Activated T-cell treated with anti-CD3 and anti-CD28 coated beads, Interleukin-2, amount 50 U/mL, for 4 hours (primary cell): ENCODE data around the gene ZBED3. TPM values are rescaled to one million over a fixed set of nuclear protein-coding genes. Genes with fewer than 3 reads are reported as not detected.

Source experiments
- ATAC-seq, 2 donors: fragments of 200-7000 bp; cut with Tn5 transposase; one replicate each; pipeline ENCODE4 v1.10.0; 2021
- DNase-seq: peaks from one replicate; pipeline ENCODE4 v3.0.0-alpha.2; 2020
- H3K27me3 Mint-ChIP-seq: one replicate; pipeline ENCODE4 v1.8.0; 2021; ENCODE audit warnings: low read depth, mixed read lengths
- H3K36me3 Mint-ChIP-seq: one replicate; pipeline ENCODE4 v1.8.0; 2022; ENCODE audit warnings: mixed read lengths; ENCODE audit not compliant: insufficient read depth
- H3K4me1 Mint-ChIP-seq: one replicate; pipeline ENCODE4 v1.8.0; 2021; ENCODE audit warnings: low read depth, mixed read lengths
- H3K4me3 Mint-ChIP-seq: one replicate; pipeline ENCODE4 v1.8.0; 2021; ENCODE audit warnings: mild to moderate bottlenecking, moderate library complexity, mixed read lengths
- H3K9me3 Mint-ChIP-seq: one replicate; pipeline ENCODE4 v1.8.0; 2021; ENCODE audit warnings: mixed read lengths
- total RNA-seq, 3 donors: library from RNA; stranded (reverse); gene quantifications; one replicate each; pipeline ENCODE4 v1.2.1, GENCODE V29; 2021

ZBED3 gene
- total RNA-seq, 3 donors from 2014 or later = 1.7 to 3.3 (median 1.9) TPM

DNA sequence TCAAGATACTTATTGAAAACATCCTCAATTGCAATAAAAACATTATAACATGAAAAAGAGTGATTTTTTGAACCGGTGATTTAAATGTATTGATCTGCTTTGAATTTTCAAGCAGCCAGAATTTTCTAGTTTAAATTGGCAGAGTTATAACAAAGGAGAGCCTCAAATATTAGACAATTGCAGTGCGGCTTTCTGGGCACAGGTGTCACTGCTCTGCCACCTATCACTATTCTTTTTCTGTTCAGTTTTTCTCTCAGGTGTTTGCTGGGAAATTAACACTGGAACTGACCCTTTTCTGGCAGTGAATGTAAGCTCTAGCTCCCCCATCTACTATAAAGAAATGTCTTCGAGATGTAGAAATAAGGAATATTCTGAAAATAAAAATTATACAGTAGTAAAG lies 23.0 kb downstream of the ZBED3 start:
- Mint-ChIP-seq H3K4me1 (peaks cover 8% of the 10 kb centered on the region), H3K36me3 (peaks cover 42% of the 10 kb centered on the region), H3K9me3 (no peaks in the 10 kb centered on the region), H3K4me3 (no peak overlapping the region), H3K27me3 (no peaks in the 10 kb centered on the region)
- ATAC-seq (no peak), DNase-seq (no peak)

DNA sequence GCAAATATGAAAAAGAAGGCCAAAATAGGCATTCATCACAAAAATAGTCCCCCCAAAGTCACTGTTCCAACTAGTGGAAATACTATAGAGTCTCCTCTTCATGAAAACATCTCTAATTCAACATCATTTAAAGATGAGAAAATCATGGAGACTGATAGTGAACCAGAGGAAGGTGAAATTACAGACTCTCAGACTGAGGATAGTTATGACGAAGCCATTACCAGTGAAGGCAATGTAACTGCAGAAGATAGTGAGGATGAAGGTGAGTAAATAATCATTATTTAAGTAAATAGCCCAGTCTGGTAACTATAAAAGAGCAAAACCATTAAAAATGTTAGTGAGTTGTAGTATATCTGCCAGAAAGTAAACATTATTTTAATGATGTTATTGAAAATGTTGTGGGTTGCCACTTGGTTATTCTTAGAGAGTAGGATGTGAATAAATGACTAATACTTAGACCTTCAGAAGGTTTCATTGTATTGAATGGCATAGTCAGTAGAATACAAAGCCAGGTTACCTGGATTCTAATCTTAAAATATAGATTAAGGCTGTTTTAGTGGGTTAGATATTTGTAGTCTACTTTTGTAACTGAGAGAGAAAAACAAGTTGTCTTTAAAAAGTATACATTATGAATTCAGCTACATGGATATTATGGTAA lies 40.5 kb downstream of the ZBED3 start:
- DNase-seq = no peak
- peak in 1 of 2 donors; percentile 48 for ATAC-seq
- H3K27me3 Mint-ChIP-seq = no peaks in the 10 kb centered on the region
- peaks cover 19% of the 10 kb centered on the region for H3K36me3 Mint-ChIP-seq
- peaks cover 6% of the 10 kb centered on the region for H3K4me1 Mint-ChIP-seq
- no peak overlapping the region for H3K4me3 Mint-ChIP-seq
- H3K9me3 Mint-ChIP-seq = no peaks in the 10 kb centered on the region

DNA sequence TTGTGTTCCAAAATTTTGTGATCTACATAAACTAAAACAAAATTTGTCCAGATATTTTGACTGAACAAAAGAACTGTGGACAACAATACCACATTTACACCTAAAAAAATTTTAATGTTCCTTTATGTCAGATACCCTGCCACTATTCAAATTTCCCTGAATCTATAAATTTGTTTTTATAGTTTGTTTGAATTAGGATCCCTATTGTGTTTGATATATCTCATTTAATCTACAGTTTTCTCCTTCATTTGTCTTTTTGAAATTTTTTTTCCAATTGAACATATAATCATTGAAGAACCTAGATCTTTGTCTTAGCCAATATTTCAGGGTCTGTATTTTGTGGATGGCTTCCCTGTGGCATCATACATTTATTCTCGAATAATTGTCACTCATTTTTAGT lies 51.1 kb downstream of the ZBED3 start:
- H3K4me1 Mint-ChIP-seq = peaks cover 31% of the 10 kb centered on the region
- H3K27me3 Mint-ChIP-seq = no peaks in the 10 kb centered on the region
- DNase-seq = no peak
- ATAC-seq = no peak
- peaks cover 27% of the 10 kb centered on the region for H3K36me3 Mint-ChIP-seq
- H3K4me3 Mint-ChIP-seq = no peak overlapping the region
- no peaks in the 10 kb centered on the region for H3K9me3 Mint-ChIP-seq

DNA sequence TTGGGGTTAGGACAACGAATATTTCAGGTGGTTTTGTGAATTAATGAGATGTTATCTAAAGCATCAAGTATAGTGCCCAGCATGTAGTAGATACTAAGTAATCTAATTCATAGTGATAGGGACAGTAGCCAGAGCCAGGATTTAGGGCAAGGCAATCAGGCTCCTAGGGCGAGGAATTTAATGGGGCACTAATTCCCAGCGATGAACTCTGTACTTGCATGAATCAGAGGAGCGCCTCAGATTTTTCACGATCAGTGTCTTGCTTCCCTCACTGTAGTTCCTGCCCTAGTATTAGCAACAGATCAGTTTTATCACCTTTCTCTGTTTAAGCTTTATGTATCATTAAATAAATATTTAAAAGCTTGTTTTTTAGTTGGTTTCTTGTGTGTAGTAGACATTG lies 53.7 kb downstream of the ZBED3 start:
- ATAC-seq = no peak
- Mint-ChIP-seq H3K4me3 (peak overlapping the region; percentile 1), H3K9me3 (peaks cover 8% of the 10 kb centered on the region), H3K36me3 (peaks cover 19% of the 10 kb centered on the region), H3K4me1 (peaks cover 40% of the 10 kb centered on the region), H3K27me3 (no peaks in the 10 kb centered on the region)
- DNase-seq = no peak

DNA sequence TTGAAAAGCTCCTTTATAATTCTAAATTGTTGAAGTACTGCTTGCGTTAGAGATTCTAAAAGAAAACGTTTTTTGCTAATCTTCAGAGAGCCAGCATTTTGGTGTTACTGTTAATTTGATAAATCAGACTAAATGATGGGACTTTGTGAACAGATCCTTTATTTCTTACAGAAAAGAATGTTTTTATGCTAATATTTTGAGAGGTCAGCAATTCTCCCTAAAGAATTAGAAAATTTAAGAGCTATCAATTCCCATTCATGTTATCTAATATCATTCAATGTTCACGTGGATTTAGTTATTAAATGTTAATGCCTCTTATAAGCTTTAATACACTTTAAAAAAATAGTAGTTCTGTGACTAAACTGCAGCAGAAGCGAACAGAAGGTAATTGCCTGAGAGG lies 54.5 kb downstream of the ZBED3 start:
- Mint-ChIP-seq H3K36me3 (peaks cover 18% of the 10 kb centered on the region), H3K27me3 (no peaks in the 10 kb centered on the region), H3K4me1 (peaks cover 40% of the 10 kb centered on the region), H3K4me3 (no peak overlapping the region), H3K9me3 (peaks cover 8% of the 10 kb centered on the region)
- ATAC-seq (no peak), DNase-seq (no peak)

DNA sequence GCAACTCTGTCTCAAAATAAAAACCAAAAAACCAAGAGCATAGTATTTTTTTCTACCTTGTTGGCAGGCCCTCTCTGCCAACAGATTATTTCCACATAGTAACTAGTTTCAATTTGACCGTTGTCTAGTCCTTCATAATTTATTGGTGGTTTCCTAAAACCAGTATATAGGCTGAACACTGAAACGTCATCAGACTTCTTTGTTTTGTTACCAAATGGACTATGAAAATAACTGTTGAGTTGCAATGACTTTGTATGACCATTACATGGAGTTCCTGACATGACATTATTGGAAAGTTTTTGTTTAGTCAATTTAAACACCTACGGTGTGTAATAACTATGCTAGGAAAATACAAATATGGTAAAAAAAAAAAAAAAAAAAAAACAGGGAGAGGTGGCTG lies 55.2 kb downstream of the ZBED3 start:
- H3K9me3 Mint-ChIP-seq = peaks cover 8% of the 10 kb centered on the region
- peaks cover 15% of the 10 kb centered on the region for H3K36me3 Mint-ChIP-seq
- peak overlapping the region; percentile 94 for H3K4me3 Mint-ChIP-seq
- DNase-seq (no peak), ATAC-seq (no peak)
- peaks cover 40% of the 10 kb centered on the region for H3K4me1 Mint-ChIP-seq
- no peaks in the 10 kb centered on the region for H3K27me3 Mint-ChIP-seq

DNA sequence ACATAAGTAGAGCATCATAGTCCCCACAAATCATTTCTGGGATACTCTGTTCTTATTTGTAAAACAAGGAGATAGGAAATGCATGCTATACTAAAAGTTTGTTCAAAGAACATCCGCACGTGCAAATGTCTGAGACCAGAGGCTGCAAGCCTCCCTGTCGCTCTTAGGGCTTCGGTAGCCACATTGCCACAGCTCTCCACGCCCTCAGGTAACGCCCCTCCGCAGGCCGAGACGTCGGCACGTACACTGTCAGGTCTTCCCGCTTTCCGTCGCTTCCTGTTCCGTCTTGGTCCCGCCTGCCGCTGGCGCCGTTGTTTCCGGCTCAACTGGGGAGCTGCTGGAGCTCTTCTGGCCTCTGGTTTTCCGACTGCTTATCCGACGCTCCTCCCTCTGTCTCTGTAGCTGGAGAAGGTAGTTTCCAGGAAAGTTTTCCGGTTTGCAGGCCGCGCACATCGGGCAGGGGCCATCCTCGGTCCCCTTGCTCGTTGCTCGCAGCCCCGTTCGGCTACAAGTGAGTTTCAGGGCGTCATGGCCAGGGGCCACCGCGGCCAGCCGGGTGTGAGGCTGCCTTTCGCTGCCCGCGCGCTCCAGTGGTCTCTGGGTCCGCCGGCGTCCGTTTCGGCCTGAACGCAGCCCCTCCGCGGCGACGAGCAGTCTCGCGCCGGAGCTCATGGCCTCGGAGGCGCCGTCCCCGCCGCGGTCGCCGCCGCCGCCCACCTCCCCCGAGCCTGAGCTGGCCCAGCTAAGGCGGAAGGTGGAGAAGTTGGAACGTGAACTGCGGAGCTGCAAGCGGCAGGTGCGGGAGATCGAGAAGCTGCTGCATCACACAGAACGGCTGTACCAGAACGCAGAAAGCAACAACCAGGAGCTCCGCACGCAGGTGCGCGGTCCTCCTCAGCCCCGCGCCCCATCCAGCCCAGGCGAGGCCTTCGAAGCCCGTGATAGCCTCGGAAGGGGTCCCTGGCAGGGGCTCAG lies 56.7 kb downstream of the ZBED3 start, which contains the start of gene AGGF1:
Gene AGGF1 (plus strand): TSS at position 308 of the 975 bp plus-strand sequence. CDS start 363 bp downstream, at position 671.
- H3K27me3 Mint-ChIP-seq = no peaks in the 10 kb centered on the region
- H3K9me3 Mint-ChIP-seq = peaks cover 8% of the 10 kb centered on the region
- H3K4me3 Mint-ChIP-seq = peak within 1 kb of the TSS; percentile 94
- peak; percentile 82 for DNase-seq
- peak; percentile 99 for ATAC-seq
- H3K36me3 Mint-ChIP-seq = peaks cover 5% of the 10 kb centered on the region
- H3K4me1 Mint-ChIP-seq = peaks cover 40% of the 10 kb centered on the region

DNA sequence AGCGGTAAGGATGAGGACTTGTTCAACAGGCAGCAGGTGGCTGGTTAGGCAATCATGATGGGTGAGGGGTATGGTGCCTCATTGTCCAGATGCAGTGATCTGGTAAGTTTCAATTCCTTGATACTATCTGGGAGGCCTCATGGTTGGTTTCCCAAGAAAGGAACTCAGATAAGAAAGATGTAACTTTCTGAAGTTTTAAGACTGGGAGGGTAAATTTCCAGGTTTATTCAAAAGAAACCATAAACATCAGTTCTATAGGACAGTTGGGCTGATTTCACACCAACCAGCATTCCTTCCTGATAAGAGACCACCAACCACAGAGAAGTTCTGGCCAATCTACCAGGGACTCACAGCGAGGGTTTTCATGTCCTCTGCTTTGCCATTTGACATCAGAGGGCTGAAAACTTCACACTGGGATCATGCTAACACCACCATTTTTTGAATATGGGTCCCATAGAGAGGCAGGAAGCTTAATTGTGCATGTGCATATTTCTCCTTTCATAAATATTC lies 57.7 kb downstream of the ZBED3 start:
- Mint-ChIP-seq H3K9me3 (peaks cover 8% of the 10 kb centered on the region), H3K27me3 (peaks cover 2% of the 10 kb centered on the region), H3K4me3 (peak overlapping the region; percentile 94), H3K4me1 (peaks cover 36% of the 10 kb centered on the region), H3K36me3 (no peaks in the 10 kb centered on the region)
- ATAC-seq = no peak
- no peak for DNase-seq

DNA sequence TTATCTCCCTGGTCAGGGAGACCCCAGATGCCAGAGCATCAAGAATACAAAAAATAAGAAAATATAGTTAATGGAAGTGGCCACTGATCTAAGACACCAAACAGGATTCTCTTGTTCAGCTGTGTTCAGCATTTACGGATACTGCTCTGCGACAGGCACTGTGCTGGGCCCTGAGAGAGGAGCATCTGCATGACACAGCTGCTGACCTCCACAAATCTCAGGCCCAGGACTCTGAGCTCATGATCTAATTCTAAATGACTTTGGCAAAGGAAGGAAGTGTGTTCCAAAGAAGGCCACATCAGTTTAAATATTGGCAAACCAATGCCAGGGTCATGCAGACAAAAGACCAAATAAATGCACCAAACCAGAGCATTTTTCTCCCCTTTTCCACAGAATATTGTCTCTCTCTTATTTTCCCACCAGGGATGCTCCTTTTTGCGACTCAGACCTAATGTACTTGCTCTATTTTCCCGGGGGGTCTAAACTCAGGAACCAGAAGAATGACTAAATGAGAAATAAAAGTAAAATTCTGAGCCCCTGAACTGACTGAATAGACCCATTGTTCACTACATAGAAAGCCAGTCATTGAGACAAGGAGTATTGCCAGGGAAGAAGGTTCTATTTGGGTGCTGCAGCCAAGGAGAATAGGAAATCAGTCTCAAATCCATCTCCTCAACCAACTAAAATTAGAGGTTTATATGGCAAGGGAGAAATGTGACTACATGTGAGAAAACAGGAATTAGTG lies 58.3 kb downstream of the ZBED3 start:
- Mint-ChIP-seq H3K9me3 (peaks cover 8% of the 10 kb centered on the region), H3K27me3 (peaks cover 2% of the 10 kb centered on the region), H3K4me3 (peak overlapping the region; percentile 45), H3K4me1 (peaks cover 33% of the 10 kb centered on the region), H3K36me3 (no peaks in the 10 kb centered on the region)
- ATAC-seq (no peak), DNase-seq (no peak)

DNA sequence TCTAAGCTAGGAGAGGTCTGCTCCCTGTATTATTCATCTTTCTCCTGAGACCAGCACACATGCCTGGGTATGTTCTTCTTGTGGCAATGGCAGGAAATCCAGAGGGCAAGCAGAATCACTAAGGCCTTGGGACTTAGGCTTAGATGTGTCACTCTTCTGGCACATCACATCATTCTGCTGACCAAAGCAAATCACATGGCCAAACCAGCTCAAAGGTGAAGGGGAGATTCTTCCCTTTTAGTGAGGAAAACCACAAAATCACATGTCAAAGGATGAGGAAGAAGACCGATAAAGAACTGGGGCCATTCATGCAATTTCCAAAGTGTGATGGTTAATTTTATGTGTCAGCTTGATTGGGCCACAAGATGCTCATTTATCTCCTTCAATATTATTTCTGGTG lies 62.6 kb downstream of the ZBED3 start:
- peaks cover 8% of the 10 kb centered on the region for H3K9me3 Mint-ChIP-seq
- H3K36me3 Mint-ChIP-seq = no peaks in the 10 kb centered on the region
- H3K4me3 Mint-ChIP-seq = no peak overlapping the region

DNA sequence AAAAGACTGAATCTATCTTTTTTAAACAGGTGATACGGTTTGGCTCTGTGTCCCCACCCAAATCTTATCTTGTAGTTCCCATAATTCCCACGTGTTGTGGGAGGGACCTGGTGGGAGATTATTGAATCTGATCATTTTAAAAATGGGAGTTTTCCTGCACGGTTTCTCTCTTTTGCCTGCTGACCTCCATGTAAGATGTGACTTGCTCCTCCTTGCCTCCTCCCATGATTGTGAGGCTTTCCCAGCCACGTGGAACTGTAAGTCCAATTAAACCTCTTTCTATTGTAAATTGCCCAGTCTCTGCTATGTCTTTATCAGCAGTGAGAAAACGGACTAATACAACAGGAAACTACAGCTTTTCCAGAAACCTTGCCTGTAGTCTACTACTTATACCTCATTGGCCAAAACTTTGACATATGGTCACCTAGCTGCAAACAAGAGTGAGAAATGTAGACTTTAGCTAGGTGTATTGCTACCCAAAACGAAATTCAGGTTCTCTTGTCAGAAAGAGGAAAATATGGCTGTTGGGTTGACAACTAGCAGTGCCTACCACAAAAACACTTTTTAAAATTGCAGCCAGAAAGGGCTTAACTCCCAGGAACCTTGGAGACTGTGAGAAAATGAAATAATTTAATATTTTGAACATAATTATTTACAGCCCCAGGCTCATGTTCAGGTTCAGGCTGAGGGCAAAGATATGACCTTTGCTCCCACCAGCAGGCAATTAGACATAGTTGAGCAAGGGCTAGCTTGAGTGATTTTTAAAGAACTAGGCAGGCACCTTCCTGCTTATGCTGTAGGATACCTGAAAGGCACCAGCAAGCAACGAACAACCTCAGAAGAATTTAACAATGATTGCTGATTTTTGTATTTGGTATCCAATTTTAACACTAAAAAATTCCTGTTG lies 64.3 kb downstream of the ZBED3 start:
- no peaks in the 10 kb centered on the region for H3K36me3 Mint-ChIP-seq
- no peaks in the 10 kb centered on the region for H3K9me3 Mint-ChIP-seq
- no peaks in the 10 kb centered on the region for H3K4me1 Mint-ChIP-seq
- H3K4me3 Mint-ChIP-seq = no peak overlapping the region
- DNase-seq = no peak
- ATAC-seq = no peak
- peaks cover 34% of the 10 kb centered on the region for H3K27me3 Mint-ChIP-seq

More for the DNA sequence above, 62.6 kb downstream of the ZBED3 start:
- H3K4me1 Mint-ChIP-seq = peaks cover 2% of the 10 kb centered on the region
- DNase-seq (no peak), ATAC-seq (no peak)
- H3K27me3 Mint-ChIP-seq = peaks cover 27% of the 10 kb centered on the region
